PFSK-1 (cell line): ENCODE measurements around the gene CWC27.

ENCODE experiments used
- FOXP2 ChIP-seq: optimal IDR thresholded peaks from 2 replicates; pipeline ENCODE3; 2011; ENCODE audit warnings: borderline replicate concordance, control low read depth, inconsistent platforms; ENCODE audit not compliant: insufficient read depth; ENCODE audit errors: extremely low read length, extremely low read depth
- POLR2AphosphoS5 ChIP-seq: IDR thresholded peaks from 2 replicates; pipeline ENCODE4 v1.6.1; 2012; ENCODE audit warnings: low read depth, mild to moderate bottlenecking, control low read depth, low read length, moderate library complexity
- REST ChIP-seq, 2 experiments: IDR thresholded peaks; 2 replicates each; pipeline versions ENCODE4 v1.6.1 to v1.8.0; 2011 to 2012; ENCODE audit warnings: low read depth in 2 of 2, low read length in 2 of 2, control low read depth in 1 of 2, inconsistent platforms in 1 of 2, mild to moderate bottlenecking in 1 of 2, moderate library complexity in 1 of 2; ENCODE audit not compliant: insufficient read depth in 1 of 2
- SIN3A ChIP-seq: IDR thresholded peaks from 2 replicates; pipeline ENCODE4 v1.6.1; 2012; ENCODE audit warnings: mild to moderate bottlenecking, low read length, moderate library complexity, borderline replicate concordance; ENCODE audit not compliant: insufficient read depth
- TAF1 ChIP-seq: IDR thresholded peaks from 2 replicates; pipeline ENCODE4 v1.6.1; 2012; ENCODE audit warnings: low read length, control low read depth, borderline replicate concordance; ENCODE audit not compliant: insufficient read depth

- TF ChIP-seq SIN3A (no peak), TAF1 (no peak), POLR2AphosphoS5 (no peak), REST (IDR thresholded peaks at IDR 0.05; ENCODE audit: insufficient read depth in 1 of 2, low read depth in 2 of 2, low read length in 2 of 2) (no peak), FOXP2 (no peak)
These were observed 25.9 kb upstream of the CWC27 start for GRCh38 chr5:64742821-64743220.
